ENCODE measurements around the gene SLC12A8.

The SLC12A8 gene

DNA sequence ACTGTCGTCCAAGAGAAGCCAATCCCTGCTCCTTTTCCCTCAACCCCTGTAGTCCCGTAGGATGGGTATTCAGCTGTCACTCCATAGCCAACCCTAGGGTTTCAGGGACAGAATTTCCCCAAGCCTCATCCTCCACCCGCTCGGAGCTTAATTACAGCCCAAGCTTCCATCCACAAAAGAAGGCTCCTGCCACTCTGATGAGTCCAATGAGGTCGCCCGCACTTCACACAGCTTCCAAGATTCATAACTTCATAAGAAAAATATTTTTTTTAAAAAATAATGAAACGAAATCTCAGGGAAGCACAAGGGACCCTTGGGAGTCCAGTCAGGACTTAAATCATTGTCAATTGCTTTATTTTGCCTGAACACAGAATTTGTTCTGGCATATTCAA, 75.6 kb downstream of the SLC12A8 start:
- FAIRE-seq: no peak

DNA sequence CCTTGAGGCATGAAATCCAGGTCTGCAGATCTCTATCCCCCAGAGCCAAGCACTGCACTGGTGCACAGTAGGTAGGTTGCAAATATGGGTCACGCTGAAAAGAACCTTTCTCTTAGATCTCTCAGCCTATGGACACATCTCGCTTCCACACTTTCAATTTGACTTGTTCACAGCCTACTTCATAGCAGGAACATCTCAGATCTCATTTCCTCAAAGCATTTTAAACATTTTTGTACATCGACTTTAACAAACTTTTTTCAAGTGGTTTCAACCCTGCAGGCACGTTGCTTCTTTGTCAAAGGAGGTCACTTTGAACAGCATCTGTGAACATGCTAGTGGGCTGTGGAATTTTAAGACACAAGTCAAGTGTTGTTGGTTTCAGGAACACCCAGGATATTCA, 76.0 kb downstream of the SLC12A8 start:
- no peak for FAIRE-seq

DNA sequence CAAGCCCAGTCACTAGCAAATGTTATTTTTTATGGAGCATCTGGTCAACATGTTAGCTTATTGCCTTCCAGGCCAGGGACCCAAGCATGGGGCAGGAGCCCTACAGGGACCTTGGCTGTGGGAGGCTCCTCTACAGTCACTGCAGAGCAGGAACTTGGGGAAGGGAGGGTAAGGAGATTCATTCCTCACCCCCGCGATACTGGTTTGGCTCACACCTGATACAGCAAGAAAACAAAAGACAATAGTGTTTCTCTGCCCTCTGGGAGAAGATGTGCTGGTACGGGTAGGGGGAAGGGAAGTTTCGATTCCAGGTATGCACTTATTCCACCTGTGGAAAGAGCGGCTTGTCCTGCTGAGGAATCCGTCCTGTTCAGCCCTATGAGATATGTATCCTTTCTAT, 77.6 kb downstream of the SLC12A8 start:
- FAIRE-seq: no peak

DNA sequence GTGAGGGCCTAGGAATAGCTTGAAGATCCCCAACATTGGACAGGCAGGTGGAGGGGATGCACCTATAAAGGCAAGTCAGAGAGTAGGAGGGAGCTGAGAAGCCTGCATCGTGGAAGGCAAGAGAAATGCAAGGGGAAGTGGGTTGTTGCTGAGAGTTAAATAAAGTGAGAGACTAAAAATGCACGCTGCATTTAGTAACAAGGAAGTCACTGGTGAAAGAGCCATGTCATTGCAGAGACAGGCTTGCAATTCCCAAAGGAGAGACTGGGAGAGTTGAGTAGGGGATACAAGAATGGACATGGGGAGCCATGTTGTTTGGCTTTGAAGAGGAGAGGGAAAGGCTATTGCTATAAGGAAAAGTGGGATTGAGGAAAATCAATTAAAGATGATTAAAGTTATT, 79.7 kb downstream of the SLC12A8 start:
- no peak for FAIRE-seq

DNA sequence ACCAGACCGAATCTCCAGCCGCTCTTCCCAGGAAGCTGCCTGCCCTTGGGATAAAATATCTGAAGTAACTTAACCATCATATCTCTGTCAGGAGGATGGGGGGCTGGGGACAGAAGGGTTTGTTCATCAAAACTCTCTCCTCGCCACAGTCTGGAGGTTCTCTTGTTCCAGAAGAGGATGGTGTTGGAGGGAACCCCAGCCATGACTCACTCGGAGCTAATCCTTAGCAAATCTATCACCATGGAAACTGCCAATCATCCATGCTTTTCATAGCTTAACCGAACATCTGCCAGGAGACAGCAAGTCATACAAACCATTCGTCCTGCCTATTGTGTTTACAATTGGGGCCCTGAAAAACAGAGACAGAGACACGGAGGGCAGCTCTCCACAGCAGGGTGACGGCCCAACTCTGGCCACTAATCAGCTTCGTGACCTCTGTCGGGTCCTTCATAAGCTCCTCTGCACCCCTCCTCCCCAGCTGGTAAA, 83.0 kb downstream of the SLC12A8 start:
- FAIRE-seq: no peak

DNA sequence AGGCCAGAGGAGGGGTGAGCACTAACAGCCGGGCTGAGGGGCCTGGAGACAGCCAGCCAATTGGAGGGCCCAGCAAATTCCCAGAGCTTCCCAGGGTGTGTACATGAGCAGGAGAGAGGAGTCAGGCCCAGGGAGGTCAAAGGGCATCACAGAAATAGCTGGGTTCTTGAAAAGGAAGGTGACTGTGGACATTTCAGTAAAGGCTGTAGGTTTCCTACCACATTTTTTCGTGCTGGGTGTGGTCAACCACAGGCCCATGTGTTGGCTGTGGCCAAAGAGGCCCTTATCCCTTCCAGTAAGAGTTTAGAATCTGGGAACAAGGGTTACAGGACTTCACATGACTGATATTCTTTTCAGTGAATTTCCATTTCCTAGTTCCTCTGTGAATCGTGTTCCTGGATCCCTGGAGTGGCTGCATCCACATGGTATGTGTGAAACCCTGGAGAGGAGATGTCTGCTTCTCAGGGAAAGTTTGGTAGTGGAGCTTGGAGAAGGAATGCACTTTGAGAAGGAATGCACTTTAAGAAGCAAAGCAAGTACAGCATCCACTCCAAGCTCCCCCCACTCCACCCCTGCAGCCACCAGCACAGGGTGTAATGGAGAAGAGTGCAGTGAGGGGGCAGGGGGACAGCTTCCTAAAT, 83.6 kb downstream of the SLC12A8 start:
- no peak for FAIRE-seq

DNA sequence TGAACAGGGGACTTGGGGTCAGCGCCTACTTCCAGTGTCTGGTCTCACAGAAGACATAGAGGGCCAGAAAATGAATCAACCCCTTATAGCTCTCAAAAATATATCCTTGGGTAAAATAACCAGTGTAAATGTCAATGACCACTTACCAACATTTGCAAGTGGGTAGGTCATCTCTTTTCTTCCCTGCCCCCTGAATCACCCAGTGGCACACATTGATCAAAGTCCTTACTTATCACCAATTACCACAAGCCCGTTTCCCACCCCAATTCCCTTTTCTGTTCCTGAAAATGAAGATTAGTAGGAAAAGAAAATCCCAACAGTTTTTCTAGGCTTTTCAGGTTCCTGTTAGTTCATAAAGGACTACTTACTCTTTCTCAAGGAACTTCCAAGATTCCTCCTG, 86.2 kb downstream of the SLC12A8 start:
- no peak for FAIRE-seq

DNA sequence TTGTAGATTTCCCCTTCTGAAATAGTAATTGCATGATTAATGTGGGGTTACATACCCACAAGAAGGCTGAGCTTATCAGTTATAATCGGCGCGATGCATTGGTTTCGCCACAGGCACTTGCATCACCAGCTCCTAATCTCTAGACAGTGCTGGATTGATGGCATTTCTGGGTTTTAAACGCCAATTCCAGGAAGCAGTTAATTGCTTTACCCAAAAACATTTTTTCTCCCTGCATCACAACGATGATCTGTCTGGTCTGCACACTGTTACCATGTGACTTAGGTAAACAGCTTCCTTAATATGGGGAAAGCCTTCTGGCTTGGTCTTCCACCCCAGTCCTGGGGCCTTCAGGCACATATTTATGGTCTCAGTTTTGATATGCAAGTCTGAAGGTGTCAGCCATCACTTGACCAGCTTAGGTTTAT, 86.7 kb downstream of the SLC12A8 start:
- FAIRE-seq: no peak

DNA sequence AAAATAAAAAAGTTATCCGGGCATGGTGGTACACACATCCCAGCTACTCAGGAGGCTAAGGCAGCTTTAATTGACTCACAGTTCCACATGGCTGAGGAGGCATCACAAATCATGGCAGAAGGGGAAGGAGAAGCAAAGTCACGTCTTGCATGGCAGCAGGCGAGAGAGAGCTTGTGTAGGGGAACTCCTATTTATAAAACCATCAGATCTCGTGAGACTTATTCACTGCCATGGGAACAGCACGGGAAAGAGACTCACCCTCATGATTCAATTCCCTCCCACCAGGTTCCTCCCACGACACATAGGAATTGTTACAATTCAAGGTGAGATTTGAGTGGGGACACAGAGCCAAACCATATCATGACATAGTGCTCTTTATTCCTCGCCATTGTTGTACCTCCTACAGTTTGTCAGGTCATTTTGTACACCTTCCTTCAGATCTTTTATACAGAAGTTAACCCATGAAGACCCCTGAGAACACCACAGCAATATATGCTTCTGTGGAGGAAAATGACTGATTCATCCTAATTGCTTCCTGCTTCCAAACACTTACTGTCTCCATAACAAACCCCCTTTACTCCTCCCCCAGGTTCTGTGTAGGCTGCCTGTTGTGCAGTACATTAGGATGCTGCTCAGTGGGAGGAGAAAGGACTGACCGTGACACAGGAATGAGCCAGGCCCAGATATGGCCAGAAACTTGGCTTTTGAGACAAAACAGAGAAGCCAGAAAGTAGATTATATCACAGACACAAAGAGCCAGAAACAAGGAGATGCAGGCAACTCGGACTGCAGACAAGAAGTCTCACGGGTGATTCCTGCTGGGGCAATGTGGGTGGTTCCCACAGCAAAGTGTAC, 88.9 kb downstream of the SLC12A8 start:
- FAIRE-seq: no peak

DNA sequence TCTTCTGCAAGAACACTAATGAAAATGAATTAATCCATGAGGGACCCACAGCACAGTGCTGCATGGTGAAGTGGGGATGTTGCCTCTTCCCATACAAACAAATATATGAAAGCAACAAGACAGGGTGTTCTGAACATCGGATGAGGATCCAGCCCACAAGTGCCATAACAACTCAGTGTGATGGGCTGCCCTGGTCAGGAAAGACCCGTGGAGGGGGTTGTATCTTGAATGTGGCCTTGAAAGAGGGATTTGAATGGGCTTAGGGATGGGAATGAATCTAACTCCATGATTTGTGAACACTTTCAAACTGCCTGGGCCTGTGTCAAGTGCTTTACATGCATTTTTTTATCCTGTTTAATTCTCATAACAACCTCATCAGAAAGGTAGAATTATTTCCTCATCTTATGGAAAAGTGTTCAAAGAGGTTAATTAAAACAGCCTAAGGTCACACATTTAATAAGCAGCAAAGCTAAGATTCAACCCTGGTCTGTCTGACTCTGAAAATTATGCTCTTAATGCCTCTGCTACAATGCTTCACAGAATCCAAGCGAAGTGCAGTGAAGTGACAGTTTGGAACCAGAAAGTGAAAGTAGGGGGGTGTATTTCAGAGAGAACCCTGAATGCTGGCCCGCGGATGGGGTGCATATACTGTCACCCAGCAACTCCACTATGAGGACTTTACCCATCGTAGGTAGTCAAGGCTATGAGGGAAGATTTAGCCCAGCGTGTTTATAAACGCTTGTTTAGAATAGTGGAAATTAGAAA, 91.1 kb downstream of the SLC12A8 start:
- FAIRE-seq: no peak

DNA sequence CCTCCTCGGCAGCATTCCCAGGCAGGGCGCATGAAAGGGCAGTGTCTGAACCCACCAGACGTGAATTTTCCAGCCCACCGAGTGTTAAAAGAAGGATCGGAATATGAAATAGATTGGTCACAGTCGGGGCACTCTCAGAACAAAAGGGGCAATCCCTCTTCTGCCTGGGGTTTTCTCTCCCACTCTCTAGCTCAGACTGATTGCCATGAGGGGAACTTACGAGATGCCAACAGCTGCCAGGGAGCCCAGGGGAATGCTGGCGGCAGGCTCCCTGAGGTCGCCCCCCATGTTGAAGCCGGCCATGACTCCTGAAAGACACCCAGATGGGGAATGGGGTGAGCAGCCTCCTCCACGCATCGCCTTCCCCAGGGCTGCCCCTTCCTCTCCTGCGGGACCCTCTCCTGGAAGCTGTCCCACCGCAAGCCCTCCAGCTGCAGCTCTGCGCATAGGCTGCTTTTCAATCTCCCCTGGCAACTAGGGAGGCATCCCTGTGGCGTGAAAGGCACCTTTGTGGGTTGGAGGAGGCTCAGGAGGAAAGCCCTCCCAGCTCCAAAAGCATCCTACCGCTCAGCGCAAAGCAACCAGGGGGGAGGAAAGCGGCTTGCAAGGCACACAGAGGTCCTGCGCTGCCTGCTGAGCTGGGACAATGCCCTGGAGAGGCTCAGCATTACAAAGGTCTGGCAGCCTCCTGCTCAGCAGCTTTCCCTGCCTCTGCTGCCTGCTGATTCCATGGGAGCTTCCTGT, 92.0 kb downstream of the SLC12A8 start:
- no peak for FAIRE-seq

DNA sequence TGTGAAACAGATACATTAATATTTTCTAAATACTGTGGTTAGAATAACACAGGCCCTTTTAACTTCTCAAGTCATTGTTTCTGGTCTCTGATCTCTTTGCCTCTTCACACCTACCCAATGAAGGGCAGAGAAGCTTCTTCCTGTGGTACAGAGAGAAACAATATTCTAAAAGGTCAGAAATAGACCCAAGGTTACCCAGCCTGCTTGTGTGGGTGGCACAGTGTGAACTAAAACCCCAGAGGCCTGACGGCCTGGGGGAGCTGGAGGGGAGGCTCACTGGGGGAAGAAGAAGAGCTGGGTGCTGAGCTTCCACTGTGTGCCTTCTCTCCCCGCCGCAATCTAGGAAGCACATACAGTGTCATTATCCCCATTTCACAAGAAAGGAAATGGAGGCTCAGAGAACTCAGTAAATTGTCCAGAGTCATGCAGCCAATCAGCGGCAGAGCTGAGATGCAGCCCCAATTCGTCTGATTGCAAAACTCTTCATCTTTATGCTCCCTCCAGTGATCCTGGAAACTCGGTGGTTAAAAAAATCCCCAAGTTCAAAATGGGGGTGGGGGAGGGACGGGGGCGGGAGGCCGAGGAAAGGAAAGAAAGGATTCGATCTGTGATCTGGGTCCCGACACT, 92.7 kb downstream of the SLC12A8 start:
- no peak for FAIRE-seq

DNA sequence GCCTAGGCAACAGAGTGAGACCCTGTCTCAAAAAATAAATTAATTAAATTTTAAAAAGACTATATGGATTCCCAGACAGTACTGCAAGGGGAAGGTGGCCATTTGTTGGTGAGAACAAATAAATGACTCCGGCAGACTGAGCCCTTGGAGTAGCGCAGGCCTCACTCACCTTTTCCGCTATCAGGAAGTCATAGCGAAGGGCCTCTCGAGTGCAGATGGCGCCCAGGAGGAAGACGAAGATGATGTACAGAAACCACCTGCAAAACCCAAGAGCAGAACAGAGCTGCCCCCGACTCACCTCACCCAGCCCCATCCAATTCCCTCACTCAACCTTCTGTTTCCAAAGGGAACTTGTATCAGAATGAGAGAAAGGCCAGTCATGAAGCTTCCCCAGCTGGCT, 93.9 kb downstream of the SLC12A8 start:
- no peak for FAIRE-seq

DNA sequence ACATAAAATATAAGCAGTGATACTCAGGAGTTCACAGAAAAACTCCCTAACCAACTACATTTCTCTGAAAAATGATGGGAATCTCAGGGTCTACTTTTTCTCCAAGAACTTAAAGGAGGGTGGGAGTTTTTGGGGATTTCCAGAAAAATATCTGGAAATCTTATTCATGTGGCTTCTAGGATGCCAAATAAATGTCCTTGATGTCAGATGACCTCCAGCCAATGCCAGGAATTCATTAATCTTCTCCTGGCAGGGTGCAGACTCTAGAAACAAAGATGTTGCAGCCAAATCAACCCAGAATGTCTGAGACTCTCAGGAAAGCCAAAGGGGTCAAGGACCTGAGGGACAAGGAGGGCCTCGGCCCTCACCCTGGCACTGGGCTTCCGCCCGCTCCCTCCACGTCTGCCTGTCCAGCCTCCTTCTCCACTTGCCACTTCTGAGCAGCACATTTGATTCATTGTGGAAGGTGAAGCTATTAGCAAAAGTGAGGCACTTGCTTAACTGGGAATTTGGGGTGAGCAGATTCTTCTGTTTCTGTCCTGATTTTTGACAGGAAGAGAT, 94.8 kb downstream of the SLC12A8 start:
- FAIRE-seq: no peak

DNA sequence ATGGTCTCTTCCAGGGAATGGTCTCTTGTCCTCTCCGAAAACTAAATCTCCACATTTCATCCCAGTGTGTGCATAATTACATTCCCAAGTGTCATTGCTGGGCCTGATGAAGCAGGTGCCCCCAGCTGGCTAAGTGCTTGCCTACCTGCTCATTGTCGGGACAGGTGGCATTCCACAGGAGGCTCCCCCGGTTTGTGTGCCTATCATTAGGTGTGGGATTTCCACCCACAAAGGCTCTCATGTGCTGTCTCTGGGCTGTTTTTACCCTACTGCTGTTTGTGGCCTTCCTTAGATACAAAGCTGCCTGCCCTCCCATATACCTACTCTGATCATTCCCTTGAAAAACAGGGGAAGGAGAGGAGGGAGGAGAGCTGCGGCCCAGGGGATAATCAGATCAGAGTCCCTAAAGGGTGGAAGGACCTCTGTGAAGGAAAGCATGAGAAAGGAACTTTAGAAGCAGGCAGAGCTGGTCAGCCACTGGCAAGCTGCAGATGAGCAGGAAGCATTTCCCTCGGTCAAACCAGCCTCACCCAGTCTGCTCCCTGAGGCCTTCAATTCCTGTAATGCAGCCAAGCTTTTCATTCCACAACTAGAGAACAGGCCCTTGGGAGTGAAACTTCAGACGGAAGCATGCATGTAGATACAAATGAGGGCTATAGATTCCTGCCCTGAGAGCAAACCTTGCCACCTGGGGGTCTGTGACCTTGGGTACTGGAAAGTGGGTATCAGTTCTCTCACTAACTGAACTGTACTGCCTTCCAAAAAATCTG, 96.1 kb downstream of the SLC12A8 start:
- no peak for FAIRE-seq

DNA sequence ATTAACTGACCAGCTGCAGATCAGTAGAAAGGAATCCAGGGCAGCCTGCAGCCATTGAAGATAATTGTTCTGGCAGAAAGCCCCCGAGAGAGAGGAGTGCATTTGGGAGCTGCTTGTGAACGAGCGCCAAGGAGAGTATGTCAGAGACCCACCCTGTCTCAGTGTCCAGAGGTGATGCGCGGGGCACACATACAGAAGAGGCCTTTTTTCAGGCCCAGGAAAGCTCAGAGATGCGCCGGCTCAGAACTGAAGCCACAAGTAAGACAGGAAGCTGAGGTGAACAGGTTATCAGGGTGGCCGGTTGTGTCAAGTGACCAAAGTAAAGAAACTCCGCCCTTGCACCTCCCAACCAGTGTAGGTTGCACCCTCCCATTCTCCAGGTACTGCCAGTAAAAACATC, 96.9 kb downstream of the SLC12A8 start:
- FAIRE-seq: no peak

DNA sequence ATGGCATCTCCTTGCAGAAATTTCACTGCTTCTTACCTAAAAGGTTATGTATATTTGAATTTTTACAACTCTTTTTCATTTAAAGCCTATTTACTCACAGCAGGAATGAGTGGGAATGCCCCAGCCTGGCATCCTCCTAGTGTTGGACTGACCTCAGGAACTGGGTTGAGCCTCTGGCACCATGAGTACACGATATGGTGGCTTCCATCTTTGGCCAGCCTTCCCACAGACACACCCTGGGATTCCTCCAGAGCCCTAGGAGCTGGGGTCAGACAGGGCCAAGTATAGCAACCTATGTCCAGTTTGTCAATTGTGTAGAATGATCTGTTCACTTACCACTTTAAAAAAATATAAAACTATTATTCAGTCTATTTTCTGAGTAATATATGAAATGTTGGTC, 99.6 kb downstream of the SLC12A8 start:
- FAIRE-seq: no peak

DNA sequence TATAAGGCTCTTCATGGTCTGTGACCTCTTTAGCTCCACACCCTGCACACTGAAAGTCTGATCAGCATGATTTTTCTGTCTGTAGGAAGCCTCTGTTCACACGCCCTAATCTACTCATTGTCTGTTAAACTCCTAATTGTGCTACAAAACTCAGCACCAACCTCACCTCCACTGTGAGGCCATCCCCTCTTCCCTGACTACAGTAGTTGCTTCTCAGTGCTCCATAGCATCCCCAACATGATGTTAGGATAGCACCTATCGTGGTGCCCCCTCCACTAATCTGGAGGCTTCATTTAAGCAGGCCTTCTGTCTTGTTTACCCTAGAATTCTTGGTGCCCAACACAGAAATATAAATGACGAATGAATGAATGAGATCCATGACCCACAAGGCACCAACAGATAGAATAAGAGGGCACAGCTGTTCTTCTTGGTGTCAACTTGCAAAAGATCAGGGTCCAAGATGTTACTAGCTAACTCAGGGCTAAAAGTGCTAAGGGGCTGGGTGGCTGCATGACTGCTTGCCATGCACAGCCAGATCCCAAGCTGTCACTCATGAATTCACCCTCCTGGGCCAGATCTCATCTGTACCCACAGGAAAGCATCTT, 101.6 kb downstream of the SLC12A8 start:
- FAIRE-seq: no peak

DNA sequence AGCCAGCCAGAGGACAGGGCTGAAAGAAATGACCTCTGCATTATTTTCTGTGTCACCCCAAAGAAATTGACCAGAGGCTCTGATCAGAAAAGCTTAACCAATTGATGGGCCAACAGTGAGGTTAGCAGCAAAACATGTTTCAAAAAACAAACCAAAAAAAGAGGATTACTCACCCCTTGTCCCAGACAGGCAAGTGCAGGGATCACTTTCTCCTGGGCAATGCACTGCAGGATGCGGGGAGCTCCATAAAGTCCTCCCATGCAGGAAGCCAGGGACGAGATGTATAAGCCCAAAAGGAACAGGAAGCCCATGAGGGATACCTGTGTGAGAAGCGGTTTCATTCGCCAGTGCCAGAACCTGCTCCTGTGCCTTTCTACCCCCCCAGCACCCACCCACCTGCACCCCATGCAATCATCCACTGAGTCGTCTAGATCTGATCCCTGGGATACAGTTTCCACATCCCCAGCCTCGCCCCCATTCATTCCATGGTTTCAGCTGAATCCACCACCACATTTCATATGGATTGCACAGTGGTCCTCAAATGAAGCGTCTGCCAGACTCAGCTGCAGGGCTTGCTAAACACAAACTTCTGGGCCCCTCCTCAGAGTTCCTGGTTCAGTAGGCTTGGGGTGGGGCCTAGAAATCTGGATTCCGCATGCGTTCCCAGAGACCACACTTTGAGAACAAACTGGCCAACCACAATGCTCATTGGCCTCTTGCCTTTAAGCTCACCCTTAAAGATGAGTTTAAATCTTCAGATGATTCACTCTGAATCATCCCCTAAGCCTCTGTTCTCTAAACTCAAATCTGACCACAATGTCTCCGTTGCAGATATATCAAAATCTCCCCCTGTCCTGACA, 102.3 kb downstream of the SLC12A8 start:
- FAIRE-seq: no peak

DNA sequence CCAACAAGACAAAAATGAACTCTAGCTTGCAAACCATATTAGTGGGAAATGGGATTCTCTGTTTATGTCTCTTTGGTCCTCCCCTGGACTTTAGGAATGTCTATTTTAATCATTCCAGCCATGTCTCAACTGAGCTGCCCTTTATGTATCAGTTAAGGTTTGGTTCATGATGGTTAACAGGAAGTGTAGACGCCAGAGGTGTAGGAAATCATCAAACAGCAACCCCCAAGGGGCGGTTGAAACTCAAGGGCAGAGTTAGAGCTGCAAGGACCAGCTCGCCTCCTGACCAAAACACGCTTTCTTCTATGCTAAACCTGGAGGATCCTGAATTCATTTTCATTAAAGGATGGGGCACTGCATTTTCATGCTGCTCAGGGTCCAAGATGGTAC, 103.0 kb downstream of the SLC12A8 start:
- FAIRE-seq: no peak

Measured in TTC549 (cell line).